Measurements from ENCODE around the gene POLR3H.

GRCh38 chr22:41504397-41504796 lies 39.9 kb downstream of the POLR3H start:
- TF ChIP-seq TCF12 (IDR thresholded peaks at IDR 0.05; ENCODE audit: low read depth) (no peak), MAX (IDR thresholded peaks at IDR 0.05) (no peak), REST (IDR thresholded peaks at IDR 0.05; ENCODE audit: low read depth) (no peak), FOXM1 (IDR thresholded peaks at IDR 0.05; ENCODE audit: borderline replicate concordance, low read depth) (no peak), YY1 (IDR thresholded peaks at IDR 0.05; ENCODE audit: low read depth) (no peak), TAF1 (IDR thresholded peaks at IDR 0.05; ENCODE audit: low read depth) (no peak), CEBPB (IDR thresholded peaks at IDR 0.05) (no peak), RAD21 (IDR thresholded peaks at IDR 0.05; ENCODE audit: low read depth) (no peak), CREB1 (IDR thresholded peaks at IDR 0.05; ENCODE audit: low read depth) (no peak)
